CD4-positive, alpha-beta T cell treated with Interleukin-17A for 4 hours (primary cell): ENCODE measurements around the gene PHACTR1.
"Not testable (repeated sequence)": the region's sequence is repeated elsewhere in the genome, so short reads cannot be mapped to it uniquely, and the experiment has no call there.

ENCODE experiments used
- DNase-seq: peaks from one replicate; pipeline ENCODE4 v3.0.0-alpha.2; 2020; ENCODE audit warnings: mixed read lengths

Gene PHACTR1

DNA sequence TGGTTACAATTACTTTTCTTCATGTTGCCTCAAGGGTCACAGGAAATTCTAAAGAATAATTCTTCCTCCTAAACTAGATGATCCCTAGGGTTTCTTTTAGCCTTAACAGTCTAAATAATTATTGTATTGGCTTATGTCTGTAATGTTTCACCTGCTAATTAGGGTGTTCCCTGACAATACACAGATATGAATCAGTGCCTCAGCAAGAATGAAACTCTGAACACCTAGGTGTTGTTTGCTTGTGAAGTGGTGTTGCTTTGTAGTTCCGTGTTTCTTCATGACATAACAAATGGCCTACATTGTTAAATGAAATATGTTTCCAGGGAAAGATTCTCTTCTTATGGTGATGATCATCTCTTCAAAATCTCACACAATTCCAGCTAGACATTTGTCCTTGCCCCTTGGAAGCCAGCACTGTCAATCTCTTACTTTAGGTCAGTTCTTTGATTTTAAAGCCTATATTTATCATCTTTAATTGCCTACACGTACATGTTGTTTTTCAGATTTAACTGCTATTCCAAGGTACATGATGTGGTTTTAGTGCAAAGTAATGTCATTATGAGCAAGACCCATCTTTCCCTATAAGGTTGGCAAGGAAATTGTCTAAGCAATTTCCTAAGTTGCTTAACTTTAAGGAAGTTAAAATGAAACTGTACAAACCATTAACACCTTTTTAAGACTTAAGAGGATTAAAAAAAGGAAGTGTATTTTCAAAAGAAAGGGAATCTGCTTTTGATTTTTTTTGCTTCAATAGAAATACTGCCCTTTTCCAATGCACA, 499.9 kb downstream of the PHACTR1 start:
- DNase-seq = no peak

DNA sequence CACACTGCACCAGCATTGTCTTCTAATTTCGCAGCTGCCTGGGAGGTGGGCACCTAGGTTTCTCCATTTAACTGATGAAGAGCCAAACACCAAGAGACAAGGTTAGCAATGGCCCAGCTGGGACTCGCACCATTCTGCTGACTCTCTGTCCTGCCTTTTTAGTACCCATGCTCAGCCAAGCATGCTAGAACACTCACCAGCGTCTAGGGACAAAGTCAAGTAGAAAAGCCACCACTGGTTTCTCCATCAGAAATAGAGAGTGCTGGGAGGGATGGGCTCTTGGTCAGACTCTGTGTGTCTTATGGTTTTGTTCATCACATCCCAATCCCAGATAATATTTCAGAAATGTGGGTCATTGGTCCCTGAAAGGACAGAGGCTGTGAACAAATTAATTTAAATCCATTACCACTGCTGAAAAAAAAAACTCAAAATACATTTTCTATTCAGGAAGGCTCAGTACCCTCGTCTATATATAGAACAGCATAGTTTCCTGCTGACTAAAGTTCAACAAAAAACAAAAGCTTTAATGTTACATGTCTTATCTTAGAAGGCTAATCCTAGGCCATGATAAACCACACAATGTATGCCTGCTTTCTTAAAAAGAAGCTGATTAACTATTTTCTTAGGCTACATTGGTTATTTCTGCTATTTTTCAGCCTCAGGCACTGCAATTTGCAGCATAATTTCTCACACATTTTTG, 500.8 kb downstream of the PHACTR1 start:
- no peak for DNase-seq

DNA sequence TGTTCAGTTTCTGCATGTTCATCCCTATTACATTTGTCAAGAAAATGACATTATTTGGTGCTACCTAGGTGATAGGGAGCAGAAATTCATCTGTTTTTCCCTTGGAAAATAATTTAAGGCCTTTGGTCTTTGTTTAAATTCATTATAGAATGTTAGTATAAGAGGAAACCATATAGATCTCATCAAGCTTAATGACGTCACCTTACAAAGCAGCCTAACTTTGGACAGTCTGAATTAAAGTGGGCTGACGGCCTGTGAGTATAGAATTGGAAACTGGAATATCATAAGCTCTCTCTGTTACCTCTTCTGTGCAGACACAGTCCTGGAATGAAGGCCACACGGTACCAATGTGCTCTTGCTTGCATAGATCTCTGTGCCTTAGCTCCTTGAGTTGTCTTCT, 503.7 kb downstream of the PHACTR1 start:
- no peak for DNase-seq

DNA sequence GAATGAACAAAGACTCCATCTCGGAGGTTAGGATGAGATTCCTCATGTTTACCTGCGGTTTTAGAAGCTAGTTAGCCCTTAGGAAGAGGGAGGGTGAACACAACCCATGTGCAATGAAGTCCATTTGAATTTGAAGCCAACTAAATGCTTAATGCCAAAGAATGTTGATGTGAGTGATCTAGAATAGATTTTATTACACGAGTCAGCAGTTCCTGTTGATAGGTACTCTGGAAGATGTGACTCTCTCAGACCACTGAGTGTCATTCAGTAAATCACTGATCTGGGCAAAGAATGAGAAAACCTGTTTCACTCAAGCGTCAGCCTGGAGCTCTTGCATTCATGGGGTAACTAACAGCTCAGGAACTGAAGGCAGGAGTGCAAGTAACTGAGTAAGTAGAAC, 505.5 kb downstream of the PHACTR1 start:
- no peak for DNase-seq

DNA sequence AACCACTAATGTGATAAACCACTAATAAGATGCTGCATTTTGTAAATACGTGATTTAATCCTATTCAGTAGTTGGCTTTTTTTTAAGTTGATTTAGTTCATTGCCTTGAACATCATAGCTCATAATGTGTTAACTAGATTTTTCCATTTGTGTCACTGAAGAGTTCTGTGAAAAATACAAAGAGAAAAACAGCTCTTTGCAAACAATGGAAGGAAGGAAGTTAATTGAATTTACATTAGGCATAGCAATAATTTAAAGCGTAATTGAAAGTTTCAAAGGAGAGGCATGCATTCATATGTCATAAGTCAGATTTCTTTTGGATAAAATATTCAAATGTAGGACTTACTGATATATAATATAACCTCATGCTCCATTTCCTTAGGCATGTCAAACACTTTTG, 509.5 kb downstream of the PHACTR1 start:
- DNase-seq = no peak

DNA sequence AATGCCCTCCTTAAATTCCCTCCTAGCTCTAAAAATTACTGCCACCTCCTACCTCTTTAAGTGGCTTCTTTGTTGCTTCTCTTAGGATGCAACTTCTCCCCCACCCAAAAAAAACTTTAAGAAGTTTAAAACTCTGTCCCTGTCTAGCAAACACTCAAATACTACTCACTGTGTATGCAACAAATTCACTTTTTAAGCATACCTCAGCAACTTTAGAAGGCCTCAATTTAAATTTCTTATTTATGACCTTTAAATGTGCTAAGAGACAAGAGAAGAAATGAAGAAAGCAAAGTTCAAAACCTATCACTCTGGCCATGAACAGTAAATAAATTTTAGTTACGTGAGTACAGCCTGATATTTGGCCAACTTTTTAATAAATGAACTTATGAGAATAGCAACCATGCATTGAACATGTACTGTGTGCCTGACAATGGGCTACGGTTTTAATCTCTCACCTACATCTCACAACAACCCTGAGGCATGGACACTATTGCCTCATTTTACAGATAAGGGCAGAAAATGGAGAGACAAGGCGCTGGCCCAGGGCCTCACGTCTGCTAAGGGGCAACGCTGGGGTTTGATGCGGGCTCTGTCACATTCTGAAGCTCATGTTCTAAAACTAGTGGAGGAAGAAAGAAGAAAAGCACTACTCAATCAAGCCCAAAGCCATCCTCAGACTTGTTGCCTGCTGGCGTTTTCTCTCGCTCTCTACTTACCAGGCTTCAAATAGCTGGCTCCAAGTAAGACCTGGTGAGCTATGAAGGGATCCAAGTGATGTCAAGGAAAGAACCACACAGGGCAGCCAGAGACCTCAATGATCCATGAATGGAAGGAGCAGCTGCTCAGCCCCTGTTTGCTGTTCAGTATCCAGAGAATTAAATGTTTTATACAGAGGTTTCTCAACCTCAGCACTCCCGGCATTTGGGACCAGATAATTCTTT, 512.0 kb downstream of the PHACTR1 start:
- DNase-seq = no peak

DNA sequence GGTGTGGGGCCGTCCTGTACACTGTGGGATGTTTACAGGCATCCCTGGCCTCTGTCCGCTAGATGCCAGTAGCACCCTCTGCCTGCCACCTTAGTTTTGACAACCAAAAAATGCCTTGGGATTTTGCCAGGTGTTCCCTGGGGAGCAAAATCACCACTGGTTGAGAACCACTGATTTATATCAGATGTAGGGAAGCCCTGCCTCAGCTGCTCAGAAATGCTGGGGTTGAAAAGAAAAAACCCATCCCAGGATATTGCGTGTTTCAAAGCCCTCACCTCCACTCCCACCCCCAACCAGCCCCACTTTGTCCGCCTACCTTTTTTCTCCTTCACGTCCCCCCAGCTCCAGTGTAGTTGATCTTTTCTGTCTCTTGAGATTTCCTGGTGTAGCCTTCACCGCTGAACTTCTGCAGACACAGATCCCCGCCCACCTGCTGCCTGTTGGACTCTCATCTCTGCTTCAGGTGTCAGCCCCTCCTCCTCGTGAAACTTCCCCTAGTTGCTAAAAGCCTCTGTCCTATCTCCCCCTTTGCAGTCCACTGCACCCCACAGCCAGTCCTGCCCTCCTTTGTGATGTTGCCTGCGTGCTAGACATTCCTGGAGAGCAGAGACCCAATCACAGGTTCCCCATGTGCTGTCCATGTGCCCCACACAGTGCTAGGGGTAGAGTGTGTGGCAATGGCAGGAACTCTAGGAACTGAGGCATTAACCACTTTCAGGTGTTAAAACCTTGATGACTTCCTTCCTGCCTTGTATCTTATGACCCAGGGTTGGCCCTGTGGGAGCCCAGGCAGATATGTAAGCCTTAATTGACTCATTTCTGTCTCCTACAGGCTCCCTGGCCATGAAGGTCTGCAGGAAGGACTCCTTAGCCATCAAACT, 512.9 kb downstream of the PHACTR1 start:
- DNase-seq = peak; percentile 5

DNA sequence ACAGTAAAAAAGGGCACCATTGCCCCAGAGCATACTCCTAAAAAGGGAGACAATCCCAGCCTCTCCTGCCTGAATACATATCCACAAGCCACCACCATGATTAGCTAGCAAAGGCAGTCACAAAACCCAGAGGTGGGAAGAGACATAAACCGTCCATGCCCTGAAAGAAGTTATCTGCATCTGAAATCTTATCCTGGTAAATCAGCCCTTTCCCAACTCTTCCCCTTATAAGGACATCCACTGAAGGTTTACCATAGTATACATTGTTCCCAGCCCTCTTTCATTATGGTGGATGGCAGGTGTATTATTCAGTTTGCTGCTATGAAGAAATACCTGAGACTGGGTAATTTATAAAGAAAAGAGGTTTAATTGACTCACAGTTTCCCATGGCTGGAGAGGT, 516.5 kb downstream of the PHACTR1 start:
- no peak for DNase-seq

DNA sequence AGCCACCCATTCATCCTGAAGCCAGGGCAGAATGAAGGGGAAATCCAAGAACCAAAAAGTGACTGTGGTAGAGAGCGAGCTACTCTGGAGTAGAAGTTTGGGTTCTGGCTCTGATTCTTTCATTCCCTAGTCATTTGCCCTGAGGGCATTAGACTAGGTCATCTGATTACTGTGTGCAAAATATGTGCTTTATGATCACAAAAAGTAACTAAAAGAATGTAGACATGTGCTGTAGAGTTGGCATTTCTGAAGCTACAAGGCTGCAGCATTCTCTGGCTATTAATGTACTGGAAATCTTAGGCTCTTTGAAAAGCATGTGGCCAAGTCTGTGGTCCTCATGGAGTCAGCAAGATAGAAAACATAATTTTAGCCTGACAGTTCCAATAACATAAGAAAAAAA, 517.6 kb downstream of the PHACTR1 start:
- DNase-seq = no peak

DNA sequence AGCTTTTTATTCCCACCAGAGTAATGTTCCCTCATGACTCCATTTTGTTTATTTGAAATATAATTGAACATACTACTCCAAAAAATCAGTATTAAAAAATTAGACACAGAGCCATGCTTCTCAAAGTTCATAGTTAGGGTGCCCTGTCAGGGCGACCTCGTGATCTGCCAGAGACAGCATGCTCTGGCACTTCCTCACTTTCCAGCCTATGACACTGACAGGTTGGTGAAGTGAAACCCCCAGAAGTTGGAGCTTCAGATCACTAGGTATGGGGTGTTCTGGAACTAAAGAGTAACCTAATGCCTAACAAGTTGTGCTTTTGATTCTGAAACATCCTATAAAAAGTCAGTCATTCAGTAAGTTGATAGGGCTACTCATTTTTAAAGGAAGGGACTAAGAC, 518.8 kb downstream of the PHACTR1 start:
- no peak for DNase-seq

DNA sequence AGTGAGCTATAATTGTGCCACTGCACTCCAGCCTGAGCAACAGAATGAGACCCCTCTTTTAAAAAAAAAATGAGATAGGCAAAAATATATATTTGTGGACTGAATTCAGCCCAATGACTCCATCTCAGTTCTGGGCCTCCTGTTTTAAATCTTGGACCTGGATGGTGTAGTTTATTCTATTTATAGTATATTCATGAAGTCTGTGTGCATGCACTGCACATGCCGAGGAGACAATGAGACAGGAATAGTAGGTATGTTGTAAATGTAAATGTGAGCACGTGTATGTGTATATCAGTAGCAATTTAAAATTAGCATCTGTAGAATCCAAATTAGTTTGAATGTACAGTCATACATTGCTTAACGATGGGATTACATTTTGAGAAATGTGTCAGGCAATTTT, 520.8 kb downstream of the PHACTR1 start:
- no peak for DNase-seq

DNA sequence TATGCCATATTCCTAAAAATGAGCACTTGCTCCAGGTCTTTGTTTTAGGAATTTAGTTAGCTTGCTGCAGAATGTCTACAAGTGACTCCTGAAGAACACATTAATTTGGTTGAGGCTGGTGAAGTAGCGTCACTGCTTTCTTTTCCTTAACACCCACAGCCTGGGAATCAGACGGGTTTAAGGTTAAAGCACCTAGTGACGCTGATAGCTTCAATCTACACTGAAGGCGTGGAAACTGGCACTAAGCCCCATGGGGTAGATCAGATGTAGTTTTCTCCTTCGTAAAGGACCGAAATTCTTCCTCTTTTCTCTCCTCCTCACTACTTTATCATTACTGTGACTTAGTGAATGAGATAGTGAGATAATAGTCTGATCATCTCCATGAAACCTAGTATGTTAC, 521.5 kb downstream of the PHACTR1 start:
- no peak for DNase-seq

DNA sequence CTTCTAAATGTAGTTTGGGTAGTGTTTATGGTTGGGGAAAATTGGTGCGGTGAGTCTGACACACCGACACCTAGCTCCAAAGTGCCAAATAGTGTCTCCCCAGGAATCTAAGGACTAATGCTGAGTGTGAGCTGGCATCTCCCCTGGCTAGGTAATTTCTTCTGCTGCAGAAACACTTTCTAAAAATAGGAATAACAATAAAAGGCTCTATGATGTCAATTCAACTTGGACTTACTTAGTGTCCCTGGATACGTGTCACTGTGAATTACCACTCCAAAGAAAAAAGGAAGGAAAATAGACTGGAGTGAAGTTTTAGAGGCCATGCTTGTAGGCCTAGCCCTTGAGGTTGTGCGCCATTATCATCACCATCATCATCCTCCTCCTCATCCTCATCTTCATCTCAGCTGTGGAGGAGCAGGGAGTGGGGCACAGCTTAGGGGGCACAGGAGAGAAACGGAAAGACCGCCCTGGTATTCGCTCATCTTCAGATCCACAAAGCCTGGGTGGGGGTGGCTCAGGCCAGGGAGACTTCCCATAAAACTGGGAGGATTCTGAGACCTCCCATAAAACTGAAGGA, 522.2 kb downstream of the PHACTR1 start:
- no peak for DNase-seq

DNA sequence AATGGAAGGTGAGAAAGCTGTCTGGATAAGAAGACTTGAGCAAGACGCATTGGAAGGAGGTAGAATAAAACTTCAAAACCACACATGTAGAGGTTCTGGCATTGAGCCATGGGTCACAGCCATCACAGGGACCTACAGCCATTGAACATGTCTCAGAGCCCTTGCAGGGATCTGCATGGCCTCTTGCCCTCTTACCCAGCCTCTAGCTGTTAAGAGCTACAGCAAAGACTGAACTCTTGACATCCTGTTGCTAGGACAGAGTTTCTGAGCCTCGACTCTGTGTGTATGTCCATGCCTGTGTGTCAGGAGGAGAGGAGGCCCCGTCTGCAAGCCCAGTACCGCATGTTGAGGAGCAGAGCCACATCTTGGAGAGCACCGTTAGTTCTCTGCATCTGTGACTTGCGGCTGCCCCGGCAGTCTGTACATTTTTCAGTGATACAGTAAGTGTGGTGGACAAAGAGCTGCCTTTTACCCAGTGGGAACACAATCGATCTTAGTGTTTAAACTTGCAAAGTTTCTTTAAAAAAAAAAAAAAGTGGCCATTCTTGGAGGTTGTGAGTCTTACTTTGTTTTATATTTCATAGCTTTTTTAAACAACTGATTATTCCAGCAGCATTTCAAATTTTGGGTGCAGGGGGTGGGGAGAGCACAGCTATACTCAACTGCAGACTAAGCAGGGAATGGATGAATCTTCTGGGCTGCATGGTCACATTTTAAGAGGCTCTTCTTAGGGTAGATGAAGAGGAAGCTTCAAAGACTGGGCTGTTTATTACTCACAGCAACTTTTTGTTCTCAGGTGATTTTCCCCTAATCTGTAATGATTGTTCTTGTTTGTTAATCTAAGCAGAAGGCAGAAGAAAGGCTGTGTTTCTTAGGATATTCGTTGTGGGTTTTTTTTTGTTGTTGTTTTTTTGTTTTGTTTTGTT, 523.2 kb downstream of the PHACTR1 start:
- no peak for DNase-seq

DNA sequence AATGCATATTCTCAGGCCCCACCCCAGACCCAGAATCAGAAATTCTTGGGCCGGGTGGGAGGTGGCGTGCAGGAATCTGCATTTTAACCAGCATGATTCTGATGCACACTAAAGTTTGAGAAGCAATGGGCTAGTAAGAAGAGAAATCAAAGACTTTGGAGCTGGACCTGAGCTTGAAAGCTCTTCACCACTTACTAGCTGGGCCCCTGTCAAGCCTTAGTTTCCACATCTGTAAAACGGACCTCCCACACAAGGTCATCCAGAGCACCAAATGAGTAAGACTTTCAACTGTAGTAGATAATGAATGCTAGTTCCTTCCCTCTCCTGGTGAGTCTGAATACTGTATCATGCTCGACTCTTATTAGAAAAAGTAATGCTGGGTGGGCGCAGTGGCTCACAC, 524.8 kb downstream of the PHACTR1 start:
- no peak for DNase-seq

DNA sequence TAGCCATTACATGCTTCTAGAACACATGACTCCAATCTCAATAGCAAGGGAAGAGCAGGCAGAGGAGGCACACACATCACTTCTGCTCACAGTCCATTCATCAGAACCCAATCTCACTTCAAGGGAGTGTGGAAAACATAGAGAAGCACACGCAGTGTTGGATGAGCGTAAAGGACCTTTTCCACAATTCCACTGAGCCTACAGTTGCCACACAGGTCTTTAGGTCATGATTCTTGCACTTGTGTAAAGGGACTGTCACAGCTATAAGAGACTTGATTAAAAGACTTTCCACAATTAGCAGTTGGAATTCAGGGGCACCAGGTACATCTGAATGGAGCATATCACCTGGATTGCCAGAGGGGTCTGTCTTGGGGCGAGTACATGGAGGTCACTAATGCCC, 525.6 kb downstream of the PHACTR1 start:
- DNase-seq = no peak

DNA sequence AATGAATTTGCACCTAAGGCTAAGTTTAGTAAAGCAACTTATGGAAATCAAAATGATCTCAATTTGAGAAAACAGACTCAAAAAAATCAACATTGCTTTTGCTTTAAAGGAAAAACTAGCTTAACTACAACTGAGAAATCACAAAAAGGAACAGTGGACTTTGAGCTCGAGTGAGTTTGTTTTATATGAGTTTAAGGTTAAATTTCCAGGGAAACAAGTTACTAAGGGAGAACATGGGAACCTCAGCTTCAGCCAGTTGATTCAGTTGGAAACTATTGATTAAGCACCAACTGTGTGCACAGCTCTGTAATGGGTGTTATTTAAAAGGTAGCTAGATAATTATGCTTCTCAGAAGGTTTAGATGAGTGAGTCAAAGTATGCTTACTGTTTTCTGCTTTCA, 526.0 kb downstream of the PHACTR1 start:
- DNase-seq = no peak

DNA sequence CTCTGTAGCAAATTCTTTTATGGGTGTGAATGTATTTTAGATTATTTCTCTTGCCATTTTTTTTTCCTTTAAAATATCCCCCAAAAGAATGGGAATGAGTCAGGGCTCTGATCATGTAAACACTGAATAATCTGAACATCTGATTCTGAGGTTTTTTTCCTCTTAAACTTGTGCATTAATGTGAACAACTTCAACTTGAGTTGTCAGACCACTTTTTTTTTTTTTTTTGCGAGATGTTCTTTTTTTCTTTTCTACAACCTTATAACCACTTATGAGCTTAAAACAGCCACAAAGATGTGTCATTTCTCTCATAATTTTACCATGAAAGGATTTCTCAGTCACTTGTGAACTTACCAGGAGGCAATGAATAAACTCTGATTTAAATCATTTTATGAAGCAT, 526.5 kb downstream of the PHACTR1 start:
- DNase-seq = no peak

DNA sequence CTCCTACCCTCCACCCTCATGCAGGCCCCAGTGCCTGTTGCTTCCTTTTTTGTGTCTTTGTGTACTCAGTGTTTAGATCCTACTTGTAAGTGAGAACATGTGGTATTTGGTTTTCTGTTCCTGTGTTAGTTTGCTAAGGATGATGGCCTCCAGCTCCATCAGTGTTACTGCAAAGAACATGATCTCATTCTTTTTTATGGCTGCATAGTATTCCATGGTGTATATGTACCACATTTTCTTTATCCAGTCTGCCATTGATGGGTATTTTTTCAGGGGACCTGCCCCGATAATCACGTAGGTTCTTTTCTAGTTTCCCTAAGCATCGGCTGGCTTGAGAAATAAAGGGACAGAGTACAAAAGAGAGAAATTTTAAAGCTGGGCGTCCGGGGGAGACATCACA, 527.2 kb downstream of the PHACTR1 start:
- DNase-seq = not testable (repeated sequence)

DNA sequence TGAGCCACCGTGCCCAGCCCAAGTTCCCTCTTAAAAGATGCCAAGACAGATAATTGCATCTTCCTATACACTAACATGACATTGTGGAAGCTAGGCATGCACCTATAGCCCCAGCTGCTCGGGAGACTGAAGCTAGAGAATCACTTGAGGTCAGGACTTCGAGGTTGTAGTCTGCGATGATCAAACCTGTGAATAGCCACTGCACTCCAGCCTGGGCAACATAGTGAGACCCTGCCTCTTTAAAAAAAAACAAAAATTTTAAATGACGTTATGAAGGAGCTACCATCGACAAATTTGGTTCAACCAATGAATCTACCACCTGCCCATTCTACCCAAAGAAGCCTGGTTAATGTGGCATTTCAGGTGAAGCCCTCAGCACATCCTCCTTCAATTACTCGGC, 531.1 kb downstream of the PHACTR1 start:
- no peak for DNase-seq

DNA sequence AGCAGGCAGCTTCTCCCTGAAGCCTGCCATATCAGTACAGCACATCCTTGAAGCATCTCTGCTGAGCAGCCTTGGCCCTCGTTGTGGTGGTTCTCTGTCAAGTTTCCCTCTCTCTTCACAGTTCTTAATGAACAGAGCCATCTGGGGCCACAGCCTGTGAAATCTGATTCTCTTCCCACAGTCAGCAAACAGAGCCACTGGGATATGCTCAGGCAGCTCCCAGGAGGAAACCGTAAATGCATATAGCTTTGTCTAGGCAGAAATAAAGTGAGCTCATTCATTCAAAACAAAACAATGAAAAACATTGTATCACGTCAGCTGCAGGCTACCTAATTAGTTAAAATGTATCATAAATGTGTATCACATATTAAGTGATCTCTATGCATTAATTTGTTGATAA, 531.5 kb downstream of the PHACTR1 start:
- DNase-seq = no peak
